Endothelial cell of umbilical vein (primary cell): ENCODE measurements around the gene TMPRSS4. TPM values are rescaled to one million over a fixed set of nuclear protein-coding genes. Genes with fewer than 3 reads are reported as not detected.

Experiments
- BruUV-seq: library from RNA; stranded (reverse); fragments of 400-500 nt; replicated peaks from 2 replicates; lab custom pipeline; 2021; lab: Mats Ljungman, UMichigan
- CTCF ChIA-PET: fragments of 300-600, 350-600 bp; sonication (Branson Sonifier 250); formaldehyde crosslinking; loops from one replicate; lab custom pipeline; 2021; ENCODE audit warnings: antibody characterized with exemption, inconsistent platforms; lab: Charles Lee
- POLR2A ChIA-PET: fragments of 300-600, 350-600 bp; sonication (Branson Sonifier 250); formaldehyde crosslinking; loops from one replicate; lab custom pipeline; 2021; ENCODE audit warnings: antibody characterized with exemption, inconsistent platforms; lab: Charles Lee
- DNase-seq: peaks from one replicate; pipeline ENCODE4 v3.0.0-alpha.2; 2011; ENCODE audit warnings: low read depth, low spot score
- FAIRE-seq: peaks from 2 replicates; lab custom pipeline; 2011; peaks lifted over from hg19 to GRCh38; lab: Jason Lieb, UNC
- H2AFZ ChIP-seq: 2 replicates; pipeline ENCODE4 v1.6.0; 2012; ENCODE audit warnings: low read depth, low read length, control low read depth, inconsistent platforms
- H3K27ac ChIP-seq: 2 replicates; pipeline ENCODE4 v1.5.1; 2011; ENCODE audit warnings: low read depth, mild to moderate bottlenecking, control low read depth, low read length, moderate library complexity; ENCODE audit not compliant: insufficient read depth
- H3K27me3 ChIP-seq, 2 experiments: 2 replicates each; pipeline versions ENCODE4 v1.6.0 to v1.6.1; 2011; ENCODE audit warnings: low read length in 2 of 2, mixed read lengths in 1 of 2; ENCODE audit not compliant: control insufficient read depth in 2 of 2, insufficient read depth in 2 of 2
- H3K36me3 ChIP-seq, 2 experiments: 2 replicates in 1 of 2; 3 replicates in 1 of 2; pipeline ENCODE4 v1.5.1; 2011; ENCODE audit warnings: low read length in 2 of 2, mild to moderate bottlenecking in 1 of 2, moderate library complexity in 1 of 2; ENCODE audit not compliant: control insufficient read depth in 2 of 2, insufficient read depth in 2 of 2; ENCODE audit errors: extremely low read depth in 1 of 2
- H3K4me1 ChIP-seq: 3 replicates; pipeline ENCODE4 v1.5.1; 2011; ENCODE audit warnings: mild to moderate bottlenecking, low read length; ENCODE audit not compliant: control insufficient read depth, insufficient read depth; ENCODE audit errors: extremely low read depth
- H3K4me2 ChIP-seq: 2 replicates; pipeline ENCODE4 v1.6.1; 2011; ENCODE audit warnings: low read length, control low read depth, mixed read lengths; ENCODE audit not compliant: insufficient read depth
- H3K4me3 ChIP-seq, 3 experiments: fragments of 200-600 bp in 1 of 3; sonication (generic), shearing (Covaris generic) in 1 of 3; replicated peaks in 1 of 3; 2 replicates each; pipeline ENCODE4 v1.5.1; 2011 to 2016; ENCODE audit warnings: control low read depth in 3 of 3, low read length in 3 of 3, mild to moderate bottlenecking in 2 of 3, inconsistent platforms in 1 of 3, low read depth in 1 of 3, moderate library complexity in 1 of 3; ENCODE audit not compliant: insufficient read depth in 1 of 3
- H3K79me2 ChIP-seq: 2 replicates; pipeline ENCODE4 v1.6.0; 2012; ENCODE audit warnings: low read length, inconsistent platforms; ENCODE audit not compliant: control insufficient read depth, insufficient read depth
- H3K9ac ChIP-seq: replicated peaks from 2 replicates; pipeline ENCODE3; 2011; ENCODE audit warnings: low read length, control low read depth; ENCODE audit not compliant: insufficient read depth; ENCODE audit errors: extremely low read depth
- H3K9me1 ChIP-seq: replicated peaks from 3 replicates; pipeline ENCODE4 v1.6.0; 2011; ENCODE audit warnings: mild to moderate bottlenecking, low read length; ENCODE audit not compliant: control insufficient read depth, insufficient read depth; ENCODE audit errors: extremely low read depth
- H3K9me3 ChIP-seq: replicated peaks from 2 replicates; pipeline ENCODE4 v1.5.1; 2012; ENCODE audit warnings: low read length, inconsistent platforms; ENCODE audit not compliant: control insufficient read depth, insufficient read depth
- H4K20me1 ChIP-seq: replicated peaks from 2 replicates; pipeline ENCODE3; 2011; ENCODE audit warnings: mild to moderate bottlenecking, low read length; ENCODE audit not compliant: control insufficient read depth, insufficient read depth; ENCODE audit errors: extremely low read depth
- EZH2 ChIP-seq: IDR thresholded peaks from 2 replicates; pipeline ENCODE4 v1.6.1; 2012; ENCODE audit warnings: borderline replicate concordance, low read depth, mild to moderate bottlenecking, moderate library complexity, low read length, inconsistent platforms; ENCODE audit not compliant: severe bottlenecking
- FOS ChIP-seq: IDR thresholded peaks from 2 replicates; pipeline ENCODE4 v1.6.1; 2011; ENCODE audit warnings: mild to moderate bottlenecking, low read length, moderate library complexity, borderline replicate concordance; ENCODE audit not compliant: insufficient read depth
- GATA2 ChIP-seq: IDR thresholded peaks from 2 replicates; pipeline ENCODE4 v1.7.0; 2011; ENCODE audit warnings: low read depth, mild to moderate bottlenecking, moderate library complexity, mixed read lengths, low read length; ENCODE audit not compliant: insufficient read length, insufficient read depth
- JUN ChIP-seq: IDR thresholded peaks from 2 replicates; pipeline ENCODE4 v1.6.1; 2011; ENCODE audit warnings: borderline replicate concordance, low read depth; ENCODE audit not compliant: insufficient read length, insufficient read depth
- MYC ChIP-seq: IDR thresholded peaks from one replicate; pipeline ENCODE4 v1.6.1; 2011; ENCODE audit warnings: mild to moderate bottlenecking, low read depth, low read length
- POLR2A ChIP-seq: IDR thresholded peaks from 2 replicates; pipeline ENCODE4 v1.6.1; 2012; ENCODE audit warnings: low read depth, mild to moderate bottlenecking, control low read depth, low read length
- dilution Hi-C: fragments of 300-500 bp; cut with MboI; formaldehyde crosslinking; loops from one replicate; pipeline ENCODE4 v1.15.0; 2019; ENCODE audit warnings: low sequenced_read_pairs; ENCODE audit not compliant: extremely low pct_ligation_motif_present
- intact Hi-C: fragments of 100-400 bp; cut with micrococcal nuclease; formaldehyde crosslinking; loops from one replicate; pipeline ENCODE4 v1.10.0; 2022
- polyA plus RNA-seq, 4 experiments: library from polyadenylated mRNA; depleted of rRNA in 3 of 4; stranded (reverse) in 3 of 4; unstranded in 1 of 4; fragments of >200 nt; gene quantifications; 2 replicates each; pipeline versions ENCODE4 v1.2.1 to v1.2.3, GENCODE V29; 2011 to 2012; ENCODE audit warnings: missing spikeins in 1 of 4
- total RNA-seq: library from RNA; stranded (reverse); gene quantifications from 2 replicates; pipeline ENCODE4 v1.2.3, GENCODE V29; 2021
- TF ChIP-seq, protein P1 (sequence below): IDR thresholded peaks from 2 replicates; pipeline ENCODE4 v1.6.1; 2011; ENCODE audit not compliant: insufficient read depth, insufficient read length
- TF ChIP-seq, protein P2 (sequence below), 2 donors: IDR thresholded peaks; 1 replicate in 1 of 2; 2 replicates in 1 of 2; pipeline ENCODE4 v1.5.1; 2011; ENCODE audit warnings: low read length in 2 of 2, mild to moderate bottlenecking in 2 of 2, moderate library complexity in 2 of 2, control low read depth in 1 of 2, inconsistent platforms in 1 of 2, low read depth in 1 of 2; ENCODE audit not compliant: insufficient read depth in 1 of 2; ENCODE audit errors: extremely low read depth in 1 of 2

Gene TMPRSS4
- total and polyA plus RNA-seq, 2 donors (not counting 3 experiments of a cell fraction or from before 2014, with no cell fraction given): not detected

DNA sequence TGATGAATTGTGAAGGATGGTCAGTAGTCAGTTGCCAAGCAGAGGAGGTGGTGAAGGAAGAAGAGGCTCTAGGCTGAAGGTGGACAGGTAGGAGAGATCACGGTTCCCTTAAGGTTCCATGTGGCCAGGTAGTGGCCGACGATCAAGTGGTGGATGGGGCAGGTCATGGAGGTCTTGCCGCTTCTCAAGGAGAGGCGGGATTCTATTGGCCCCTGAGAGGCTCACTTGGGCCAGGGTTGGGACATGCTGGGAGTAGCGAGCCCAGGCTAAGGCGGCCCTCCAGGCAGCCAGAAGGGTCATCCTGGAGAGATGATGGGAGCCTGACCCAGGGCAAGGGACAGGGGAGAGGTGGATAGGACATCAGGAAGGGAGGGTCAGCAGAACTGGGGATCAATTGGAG is 20.9 kb upstream of the TMPRSS4 start:
- DNase-seq (no peak), FAIRE-seq (no peak)
- Histone ChIP-seq H3K4me3 (no peak overlapping the region), H3K9me1 (no peaks in the 10 kb centered on the region), H3K79me2 (no peaks in the 10 kb centered on the region), H3K9me3 (no peaks in the 10 kb centered on the region), H3K9ac (no peak overlapping the region), H2AFZ (no peak overlapping the region), H3K4me2 (no peak overlapping the region), H3K4me1 (no peaks in the 10 kb centered on the region), H3K36me3 (no peaks in the 10 kb centered on the region), H3K27me3 (no peaks in the 10 kb centered on the region), H3K27ac (no peak overlapping the region), H4K20me1 (no peaks in the 10 kb centered on the region)
- dilution Hi-C loops: no loop called here
- BruUV-seq: no TSS peak
- ChIA-PET POLR2A (interaction anchor here (0.6 kb wide), 1 partner anchor 34 kb away, joined by 7 read pairs; no protein-coding TSS in a partner anchor), CTCF (interaction anchor here (0.7 to 4.4 kb wide), 3 partner anchors 233 to 629 kb away, joined by 3 to 139 read pairs (median 4); no protein-coding TSS in a partner anchor)
- intact Hi-C loops: no loop called here
- TF ChIP-seq GATA2: no peak
- TF ChIP-seq FOS: no peak
- no peak for TF ChIP-seq EZH2
- TF ChIP-seq POLR2A: no peak

DNA sequence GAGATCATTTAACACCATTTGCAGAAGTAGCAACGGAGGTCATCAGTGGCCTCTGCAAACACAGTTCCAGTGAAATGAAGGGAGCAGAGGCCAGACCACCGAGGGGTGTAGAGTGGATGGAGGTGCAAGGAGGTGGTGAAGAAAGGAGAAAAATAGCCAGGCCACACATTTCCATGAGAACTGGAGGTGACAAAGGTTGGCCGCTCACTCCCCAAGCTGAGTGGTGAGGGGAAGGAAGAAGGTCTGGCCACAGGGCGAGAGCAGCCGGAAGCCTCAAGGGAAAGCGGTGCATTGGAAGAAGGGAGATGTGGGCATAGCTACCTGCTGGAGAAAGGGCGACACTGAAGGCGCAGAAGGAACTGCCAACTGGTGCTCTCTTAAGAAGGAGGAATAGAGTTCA is 20.1 kb upstream of the TMPRSS4 start:
- Histone ChIP-seq H3K27me3 (no peaks in the 10 kb centered on the region), H3K27ac (no peak overlapping the region), H3K36me3 (no peaks in the 10 kb centered on the region), H3K4me2 (no peak overlapping the region), H3K9me3 (no peaks in the 10 kb centered on the region), H3K4me3 (no peak overlapping the region), H3K9me1 (no peaks in the 10 kb centered on the region), H3K4me1 (no peaks in the 10 kb centered on the region), H3K9ac (no peak overlapping the region), H4K20me1 (no peaks in the 10 kb centered on the region), H3K79me2 (no peaks in the 10 kb centered on the region), H2AFZ (no peak overlapping the region)
- intact Hi-C loops: no loop called here
- CTCF ChIA-PET: interaction anchor here (1.2 kb wide), 1 partner anchor 630 kb away, joined by 4 read pairs; no protein-coding TSS in a partner anchor
- POLR2A ChIA-PET: no interaction called here
- FAIRE-seq: no peak
- DNase-seq: no peak
- BruUV-seq: no TSS peak
- dilution Hi-C loops: no loop called here
- no peak for TF ChIP-seq POLR2A
- TF ChIP-seq, protein P1, sequence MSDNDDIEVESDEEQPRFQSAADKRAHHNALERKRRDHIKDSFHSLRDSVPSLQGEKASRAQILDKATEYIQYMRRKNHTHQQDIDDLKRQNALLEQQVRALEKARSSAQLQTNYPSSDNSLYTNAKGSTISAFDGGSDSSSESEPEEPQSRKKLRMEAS: no peak
- TF ChIP-seq, protein P2, sequence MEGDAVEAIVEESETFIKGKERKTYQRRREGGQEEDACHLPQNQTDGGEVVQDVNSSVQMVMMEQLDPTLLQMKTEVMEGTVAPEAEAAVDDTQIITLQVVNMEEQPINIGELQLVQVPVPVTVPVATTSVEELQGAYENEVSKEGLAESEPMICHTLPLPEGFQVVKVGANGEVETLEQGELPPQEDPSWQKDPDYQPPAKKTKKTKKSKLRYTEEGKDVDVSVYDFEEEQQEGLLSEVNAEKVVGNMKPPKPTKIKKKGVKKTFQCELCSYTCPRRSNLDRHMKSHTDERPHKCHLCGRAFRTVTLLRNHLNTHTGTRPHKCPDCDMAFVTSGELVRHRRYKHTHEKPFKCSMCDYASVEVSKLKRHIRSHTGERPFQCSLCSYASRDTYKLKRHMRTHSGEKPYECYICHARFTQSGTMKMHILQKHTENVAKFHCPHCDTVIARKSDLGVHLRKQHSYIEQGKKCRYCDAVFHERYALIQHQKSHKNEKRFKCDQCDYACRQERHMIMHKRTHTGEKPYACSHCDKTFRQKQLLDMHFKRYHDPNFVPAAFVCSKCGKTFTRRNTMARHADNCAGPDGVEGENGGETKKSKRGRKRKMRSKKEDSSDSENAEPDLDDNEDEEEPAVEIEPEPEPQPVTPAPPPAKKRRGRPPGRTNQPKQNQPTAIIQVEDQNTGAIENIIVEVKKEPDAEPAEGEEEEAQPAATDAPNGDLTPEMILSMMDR (IDR thresholded peaks at IDR 0.05; ENCODE audit: extremely low read depth in 1 of 2, insufficient read depth in 1 of 2, low read depth in 1 of 2, low read length in 2 of 2): no peak
- no peak for TF ChIP-seq JUN
- no peak for TF ChIP-seq GATA2
- TF ChIP-seq MYC: no peak
- TF ChIP-seq EZH2: no peak
- TF ChIP-seq FOS: no peak
